H9 (cell line): ENCODE measurements around the gene ARHGEF17. TPM values are rescaled to one million over a fixed set of nuclear protein-coding genes. Genes with fewer than 3 reads are reported as not detected.

Experiments
- DNase-seq: peaks from one replicate; pipeline ENCODE4 v3.0.0-alpha.2; 2017
- H2AFZ ChIP-seq: one replicate; pipeline ENCODE4 v1.6.1; 2013; ENCODE audit warnings: mild to moderate bottlenecking, low read length, control low read depth, moderate library complexity
- H2AK5ac ChIP-seq: 2 replicates; pipeline ENCODE4 v1.6.1; 2013; ENCODE audit warnings: low read length, control low read depth, mixed read lengths; ENCODE audit not compliant: insufficient read length
- H2BK120ac ChIP-seq: one replicate; pipeline ENCODE4 v1.6.1; 2013; ENCODE audit warnings: low read depth, mild to moderate bottlenecking, low read length, control low read depth, inconsistent platforms; ENCODE audit not compliant: poor library complexity, severe bottlenecking
- H2BK12ac ChIP-seq: 2 replicates; pipeline ENCODE4 v1.6.1; 2013; ENCODE audit warnings: low read length, control low read depth, mixed read lengths, low read depth; ENCODE audit not compliant: insufficient read length
- H2BK15ac ChIP-seq: 2 replicates; pipeline ENCODE4 v1.6.1; 2013; ENCODE audit warnings: low read depth, low read length, control low read depth
- H2BK20ac ChIP-seq: one replicate; pipeline ENCODE4 v1.6.1; 2013; ENCODE audit warnings: low read depth, mild to moderate bottlenecking, low read length, control low read depth, inconsistent platforms; ENCODE audit not compliant: poor library complexity, severe bottlenecking
- H2BK5ac ChIP-seq: 2 replicates; pipeline ENCODE4 v1.6.1; 2013; ENCODE audit warnings: low read length, control low read depth, mixed read lengths; ENCODE audit not compliant: insufficient read length
- H3K14ac ChIP-seq: 2 replicates; pipeline ENCODE4 v1.6.1; 2013; ENCODE audit warnings: low read length, control low read depth; ENCODE audit not compliant: insufficient read depth
- H3K18ac ChIP-seq: 2 replicates; pipeline ENCODE4 v1.6.1; 2013; ENCODE audit warnings: low read depth, mild to moderate bottlenecking, mixed read lengths, low read length, control low read depth; ENCODE audit not compliant: insufficient read length
- H3K23ac ChIP-seq: 2 replicates; pipeline ENCODE4 v1.6.1; 2013; ENCODE audit warnings: low read length, control low read depth, mixed read lengths, low read depth; ENCODE audit not compliant: insufficient read length
- H3K23me2 ChIP-seq: 2 replicates; pipeline ENCODE4 v1.6.1; 2013; ENCODE audit warnings: low read depth, mild to moderate bottlenecking, mixed read lengths, low read length, control low read depth; ENCODE audit not compliant: insufficient read length, poor library complexity, severe bottlenecking
- H3K27ac ChIP-seq: 2 replicates; pipeline ENCODE4 v1.5.1; 2013; ENCODE audit warnings: low read length, control low read depth, mixed read lengths, low read depth; ENCODE audit not compliant: insufficient read length
- H3K27me3 ChIP-seq: 2 replicates; pipeline ENCODE4 v1.6.1; 2013; ENCODE audit warnings: low read length, control low read depth, inconsistent platforms; ENCODE audit not compliant: insufficient read depth
- H3K4ac ChIP-seq: 2 replicates; pipeline ENCODE4 v1.6.1; 2013; ENCODE audit warnings: low read depth, mild to moderate bottlenecking, control low read depth, inconsistent platforms, low read length, moderate library complexity
- H3K4me1 ChIP-seq: 2 replicates; pipeline ENCODE4 v1.6.1; 2013; ENCODE audit warnings: low read length, control low read depth, inconsistent platforms; ENCODE audit not compliant: insufficient read depth
- H3K4me2 ChIP-seq: 2 replicates; pipeline ENCODE4 v1.6.1; 2013; ENCODE audit warnings: low read length, control low read depth, mixed read lengths; ENCODE audit not compliant: insufficient read length, insufficient read depth
- H3K56ac ChIP-seq: 2 replicates; pipeline ENCODE4 v1.6.1; 2013; ENCODE audit warnings: low read depth, mild to moderate bottlenecking, mixed read lengths, low read length, control low read depth; ENCODE audit not compliant: insufficient read length
- H3K79me1 ChIP-seq: 2 replicates; pipeline ENCODE4 v1.6.1; 2013; ENCODE audit warnings: low read depth, mild to moderate bottlenecking, moderate library complexity, low read length, control low read depth, inconsistent platforms; ENCODE audit not compliant: insufficient read depth, poor library complexity, severe bottlenecking
- H3K79me2 ChIP-seq: 2 replicates; pipeline ENCODE4 v1.6.1; 2013; ENCODE audit warnings: low read length, control low read depth, inconsistent platforms; ENCODE audit not compliant: insufficient read depth
- H3K9ac ChIP-seq: 2 replicates; pipeline ENCODE4 v1.6.1; 2013; ENCODE audit warnings: low read length, control low read depth, mixed read lengths; ENCODE audit not compliant: insufficient read length; ENCODE audit errors: extremely low read depth
- H3K9me3 ChIP-seq: one replicate; pipeline ENCODE4 v1.6.1; 2013; ENCODE audit warnings: low read depth, low read length, inconsistent platforms; ENCODE audit not compliant: control insufficient read depth
- H3T11ph ChIP-seq: one replicate; pipeline ENCODE4 v1.6.1; 2013; ENCODE audit warnings: mild to moderate bottlenecking, low read length, control low read depth, inconsistent platforms
- H4K20me1 ChIP-seq: one replicate; pipeline ENCODE4 v1.6.1; 2013; ENCODE audit not compliant: control insufficient read depth, insufficient read length, insufficient read depth
- H4K5ac ChIP-seq: 2 replicates; pipeline ENCODE4 v1.6.1; 2013; ENCODE audit warnings: low read depth, mild to moderate bottlenecking, mixed read lengths, low read length, control low read depth; ENCODE audit not compliant: insufficient read length
- H4K8ac ChIP-seq: replicated peaks from 2 replicates; pipeline ENCODE4 v1.6.1; 2013; ENCODE audit warnings: low read length, control low read depth, mixed read lengths, low read depth; ENCODE audit not compliant: insufficient read length
- H4K91ac ChIP-seq: 2 replicates; pipeline ENCODE4 v1.6.1; 2013; ENCODE audit warnings: low read depth, mild to moderate bottlenecking, moderate library complexity, mixed read lengths, low read length, control low read depth; ENCODE audit not compliant: insufficient read length
- H3K27ac Mint-ChIP-seq, 3 experiments: 2 replicates in 2 of 3; 3 replicates in 1 of 3; pipeline ENCODE4 v1.8.0; 2020 to 2021; ENCODE audit warnings: mixed read lengths in 3 of 3, mild to moderate bottlenecking in 1 of 3, moderate library complexity in 1 of 3
- H3K27me3 Mint-ChIP-seq: 2 replicates; pipeline ENCODE4 v1.8.0; 2021; ENCODE audit warnings: low read depth, mild to moderate bottlenecking, moderate library complexity, mixed read lengths
- H3K36me3 Mint-ChIP-seq, 3 experiments: 2 replicates in 2 of 3; 3 replicates in 1 of 3; pipeline ENCODE4 v1.8.0; 2020 to 2021; ENCODE audit warnings: low read depth in 3 of 3, mixed read lengths in 3 of 3; ENCODE audit not compliant: insufficient read depth in 1 of 3
- H3K4me1 Mint-ChIP-seq, 2 experiments: 2 replicates each; pipeline ENCODE4 v1.8.0; 2020; ENCODE audit warnings: mixed read lengths in 2 of 2
- H3K4me3 Mint-ChIP-seq, 2 experiments: 2 replicates in 1 of 2; 3 replicates in 1 of 2; pipeline ENCODE4 v1.8.0; 2020 to 2021; ENCODE audit warnings: mild to moderate bottlenecking in 2 of 2, mixed read lengths in 2 of 2, moderate library complexity in 1 of 2
- H3K9me3 Mint-ChIP-seq, 2 experiments: 2 replicates in 1 of 2; 3 replicates in 1 of 2; pipeline ENCODE4 v1.8.0; 2020; ENCODE audit warnings: mild to moderate bottlenecking in 2 of 2, mixed read lengths in 2 of 2, moderate library complexity in 1 of 2
- CTCF ChIP-seq: fragments of 200-600 bp; sonication (generic); conservative IDR thresholded peaks from 3 replicates; pipeline ENCODE4 v1.8.0; 2021; ENCODE audit warnings: antibody characterized with exemption, mild to moderate bottlenecking
- WGBS: extraction: QIAGEN DNeasy Blood & Tissue Kit; methylation state at CpG from one replicate; pipeline ENCODE4 v1.1.7; 2013; ENCODE audit warnings: missing lambda C conversion rate, low lambda C conversion rate, mixed read lengths; ENCODE audit not compliant: insufficient read length; ENCODE audit errors: extremely low coverage; 5-methylcytosine and 5-hydroxymethylcytosine counted together
- total RNA-seq: library from RNA; stranded (reverse); gene quantifications from 2 replicates; pipeline ENCODE4 v1.2.1, GENCODE V29; 2021

Gene ARHGEF17
- total RNA-seq, 1 experiment from 2014 or later: 7.4 TPM

DNA sequence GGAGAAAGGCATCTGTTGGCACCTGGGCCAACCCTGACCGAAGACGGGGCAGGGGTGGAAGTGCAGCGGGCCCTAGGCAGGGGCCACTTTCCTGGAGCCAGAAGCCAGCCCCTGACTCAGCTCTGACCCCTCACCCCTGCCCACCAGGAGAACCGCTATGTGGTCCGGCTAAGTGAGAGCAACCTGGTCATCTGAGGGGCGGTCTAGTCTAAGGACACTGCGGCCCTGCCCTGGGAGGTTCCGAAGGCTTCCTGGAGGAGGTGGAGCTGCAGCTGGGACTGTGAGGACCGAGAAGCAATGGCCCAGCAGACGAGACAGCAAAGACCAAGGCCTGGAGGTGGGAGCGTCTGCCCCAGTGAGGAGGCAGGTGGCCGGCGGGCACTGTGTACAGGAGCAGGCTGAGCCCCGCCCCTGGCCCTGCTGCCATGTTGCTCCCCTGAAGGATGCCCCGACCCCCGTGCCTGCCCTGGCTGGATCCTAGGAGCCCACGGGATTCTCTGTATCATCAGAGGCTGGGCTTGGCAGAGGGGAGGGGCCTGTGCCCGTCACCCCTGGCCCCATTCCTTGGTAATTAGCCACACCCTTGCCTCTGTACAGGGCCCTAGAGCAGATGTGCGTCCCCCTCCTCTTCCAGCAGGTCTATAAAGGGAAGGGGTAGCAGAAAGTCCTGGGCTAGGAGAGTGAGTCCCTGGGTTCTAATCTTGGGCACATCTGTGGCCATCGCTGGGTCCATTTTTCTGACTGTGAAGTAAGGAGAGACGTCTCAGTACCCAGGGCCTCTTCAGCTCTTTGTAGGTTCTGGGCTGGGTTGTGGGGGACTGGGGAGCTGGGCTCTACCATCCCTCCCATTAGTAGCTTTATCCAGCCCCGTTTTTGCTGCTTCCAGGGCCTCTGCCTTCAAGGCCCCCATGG is 87.5 kb downstream of the ARHGEF17 start:
- no peak for TF ChIP-seq CTCF
- no peak overlapping the region for H2BK15ac ChIP-seq
- no peaks in the 10 kb centered on the region for H3K79me2 ChIP-seq
- H2BK12ac ChIP-seq: no peak overlapping the region
- H2BK5ac ChIP-seq: no peak overlapping the region
- no peaks in the 10 kb centered on the region for H4K20me1 ChIP-seq
- H3K23ac ChIP-seq: no peak overlapping the region
- no peak overlapping the region for H3K18ac ChIP-seq
- Mint-ChIP-seq H3K27me3 (peaks cover 2% of the 10 kb centered on the region), H3K4me1 (peaks cover 7 to 8% of the 10 kb centered on the region in 2 experiments), H3K9me3 (no peaks in the 10 kb centered on the region), H3K4me3 (no peak overlapping the region), H3K27ac (peak overlapping the region in 2 of 3 experiments; percentile 63 to 96; a peak in 2 of 7 replicates), H3K36me3 (peaks cover 0 to 3% (median 0%) of the 10 kb centered on the region in 3 experiments; a peak in 1 of 7 replicates)
- no peaks in the 10 kb centered on the region for H3K9me3 ChIP-seq
- no peak overlapping the region for H3K4me2 ChIP-seq
- H3K23me2 ChIP-seq: no peaks in the 10 kb centered on the region
- no peak overlapping the region for H4K8ac ChIP-seq
- no peak overlapping the region for H3K27ac ChIP-seq
- no peaks in the 10 kb centered on the region for H3K27me3 ChIP-seq
- no peak overlapping the region for H3K14ac ChIP-seq
- no peak overlapping the region for H4K91ac ChIP-seq
- no peak overlapping the region for H3K56ac ChIP-seq
- H3T11ph ChIP-seq: no peak overlapping the region
- WGBS: no CpG with 5 or more reads among the region's 22 CpGs
- no peaks in the 10 kb centered on the region for H3K79me1 ChIP-seq
- H3K9ac ChIP-seq: no peak overlapping the region
- H3K4ac ChIP-seq: no peak overlapping the region
- no peak overlapping the region for H2AK5ac ChIP-seq
- no peak overlapping the region for H2BK20ac ChIP-seq
- no peak for DNase-seq
- H2BK120ac ChIP-seq: no peak overlapping the region
- no peak overlapping the region for H4K5ac ChIP-seq
- H3K4me1 ChIP-seq: no peaks in the 10 kb centered on the region
- H2AFZ ChIP-seq: no peak overlapping the region
